Measurements from ENCODE around the gene BUB1.
A peak's percentile ranks its signal among the peaks of the same experiment; 100 is the strongest.

BUB1 gene

GRCh38 chr2:110718382-110718781 lies 40.5 kb upstream of the BUB1 start:
- ChIA-PET POLR2A (no interaction called here), CTCF (no interaction called here)
- DNase-seq, result no peak
- no peak overlapping the region for H3K27ac ChIP-seq (ENCODE audit: insufficient read depth in 1 of 2, low read depth in 1 of 2, low read length in 2 of 2, poor library complexity in 1 of 2, severe bottlenecking in 2 of 2)
- H3K4me3 ChIP-seq (ENCODE audit: control insufficient read depth in 1 of 7, extremely low read depth in 1 of 7, insufficient read depth in 4 of 7, low read depth in 2 of 7, low read length in 6 of 7), result no peak overlapping the region
- WGBS (ENCODE audit: insufficient coverage), result no CpG with 5 or more reads among the region's 2 CpGs
- no peaks in the 10 kb centered on the region for H3K36me3 ChIP-seq (ENCODE audit: control insufficient read depth in 4 of 4, insufficient read depth in 4 of 4, low read length in 3 of 4)
- H3K9me3 ChIP-seq (ENCODE audit: control extremely low read depth in 1 of 5, control insufficient read depth in 4 of 5, insufficient read depth in 2 of 5, low read depth in 1 of 5, low read length in 4 of 5), result no peaks in the 10 kb centered on the region
- peaks cover 0 to 2% (median 0%) of the 10 kb centered on the region in 5 experiments for H3K27me3 ChIP-seq (replicated peaks in 2 of 5; ENCODE audit: control insufficient read depth in 4 of 5, insufficient read depth in 5 of 5, low read length in 4 of 5)
- peaks cover 0 to 3% (median 0%) of the 10 kb centered on the region in 4 experiments for H3K4me1 ChIP-seq (ENCODE audit: control extremely low read depth in 1 of 4, control insufficient read depth in 4 of 4, insufficient read depth in 4 of 4, low read length in 3 of 4)

GRCh38 chr2:110717734-110718133 lies 39.9 kb upstream of the BUB1 start:
- WGBS (ENCODE audit: insufficient coverage), result 100% methylated on average over 2 of the region's 4 CpGs
- Histone ChIP-seq H3K27ac (ENCODE audit: insufficient read depth in 1 of 2, low read depth in 1 of 2, low read length in 2 of 2, poor library complexity in 1 of 2, severe bottlenecking in 2 of 2) (no peak overlapping the region), H3K4me3 (ENCODE audit: control insufficient read depth in 1 of 7, extremely low read depth in 1 of 7, insufficient read depth in 4 of 7, low read depth in 2 of 7, low read length in 6 of 7) (no peak overlapping the region), H3K9me3 (ENCODE audit: control extremely low read depth in 1 of 5, control insufficient read depth in 4 of 5, insufficient read depth in 2 of 5, low read depth in 1 of 5, low read length in 4 of 5) (no peaks in the 10 kb centered on the region), H3K27me3 (replicated peaks in 2 of 5; ENCODE audit: control insufficient read depth in 4 of 5, insufficient read depth in 5 of 5, low read length in 4 of 5) (peaks cover 0 to 2% (median 0%) of the 10 kb centered on the region in 5 experiments), H3K4me1 (ENCODE audit: control extremely low read depth in 1 of 4, control insufficient read depth in 4 of 4, insufficient read depth in 4 of 4, low read length in 3 of 4) (peaks cover 0 to 3% (median 0%) of the 10 kb centered on the region in 4 experiments), H3K36me3 (ENCODE audit: control insufficient read depth in 4 of 4, insufficient read depth in 4 of 4, low read length in 3 of 4) (no peaks in the 10 kb centered on the region)
- ChIA-PET CTCF (no interaction called here), POLR2A (no interaction called here)
- DNase-seq, result no peak

- no peaks in the 10 kb centered on the region for H3K36me3 ChIP-seq (ENCODE audit: control insufficient read depth in 4 of 4, insufficient read depth in 4 of 4, low read length in 3 of 4)
- CTCF ChIA-PET, result interaction anchor here (0.6 kb wide), 1 partner anchor 9 kb away, joined by 3 read pairs; no protein-coding TSS in a partner anchor
- DNase-seq, result no peak
- 83% methylated on average over 1 of the region's 3 CpGs for WGBS (ENCODE audit: insufficient coverage)
- no peaks in the 10 kb centered on the region for H3K27me3 ChIP-seq (replicated peaks in 2 of 5; ENCODE audit: control insufficient read depth in 4 of 5, insufficient read depth in 5 of 5, low read length in 4 of 5)
- peaks cover 0 to 3% (median 0%) of the 10 kb centered on the region in 4 experiments for H3K4me1 ChIP-seq (ENCODE audit: control extremely low read depth in 1 of 4, control insufficient read depth in 4 of 4, insufficient read depth in 4 of 4, low read length in 3 of 4)
- POLR2A ChIA-PET, result no interaction called here
- H3K9me3 ChIP-seq (ENCODE audit: control extremely low read depth in 1 of 5, control insufficient read depth in 4 of 5, insufficient read depth in 2 of 5, low read depth in 1 of 5, low read length in 4 of 5), result no peaks in the 10 kb centered on the region
- H3K4me3 ChIP-seq (ENCODE audit: control insufficient read depth in 1 of 7, extremely low read depth in 1 of 7, insufficient read depth in 4 of 7, low read depth in 2 of 7, low read length in 6 of 7), result no peak overlapping the region
- H3K27ac ChIP-seq (ENCODE audit: insufficient read depth in 1 of 2, low read depth in 1 of 2, low read length in 2 of 2, poor library complexity in 1 of 2, severe bottlenecking in 2 of 2), result no peak overlapping the region
Measured at GRCh38 chr2:110716959-110717645, 39.2 kb upstream of the BUB1 start.

GRCh38 chr2:110714452-110715224 lies 36.8 kb upstream of the BUB1 start:
- H3K27me3 ChIP-seq (replicated peaks in 2 of 5; ENCODE audit: control insufficient read depth in 4 of 5, insufficient read depth in 5 of 5, low read length in 4 of 5), result no peaks in the 10 kb centered on the region
- H3K36me3 ChIP-seq (ENCODE audit: control insufficient read depth in 4 of 4, insufficient read depth in 4 of 4, low read length in 3 of 4), result no peaks in the 10 kb centered on the region
- ChIA-PET CTCF (no interaction called here), POLR2A (no interaction called here)
- peaks cover 0 to 3% (median 0%) of the 10 kb centered on the region in 4 experiments for H3K4me1 ChIP-seq (ENCODE audit: control extremely low read depth in 1 of 4, control insufficient read depth in 4 of 4, insufficient read depth in 4 of 4, low read length in 3 of 4)
- 11% methylated on average over 4 of the region's 6 CpGs for WGBS (ENCODE audit: insufficient coverage)
- H3K9me3 ChIP-seq (ENCODE audit: control extremely low read depth in 1 of 5, control insufficient read depth in 4 of 5, insufficient read depth in 2 of 5, low read depth in 1 of 5, low read length in 4 of 5), result no peaks in the 10 kb centered on the region
- H3K27ac ChIP-seq (ENCODE audit: insufficient read depth in 1 of 2, low read depth in 1 of 2, low read length in 2 of 2, poor library complexity in 1 of 2, severe bottlenecking in 2 of 2), result no peak overlapping the region
- peak overlapping the region in 1 of 7 experiments; percentile 10 for H3K4me3 ChIP-seq (ENCODE audit: control insufficient read depth in 1 of 7, extremely low read depth in 1 of 7, insufficient read depth in 4 of 7, low read depth in 2 of 7, low read length in 6 of 7)
- peak in 2 of 3 donors; percentile 54 to 71 for DNase-seq

- CTCF ChIA-PET, result no interaction called here
- POLR2A ChIA-PET, result no interaction called here
- no peaks in the 10 kb centered on the region for H3K27me3 ChIP-seq (replicated peaks in 2 of 5; ENCODE audit: control insufficient read depth in 4 of 5, insufficient read depth in 5 of 5, low read length in 4 of 5)
Measured at GRCh38 chr2:110713513-110714362, 35.9 kb upstream of the BUB1 start.

GRCh38 chr2:110712737-110713136 lies 34.9 kb upstream of the BUB1 start:
- DNase-seq, result no peak
- no CpG with 5 or more reads among the region's 1 CpG for WGBS (ENCODE audit: insufficient coverage)
- ChIA-PET POLR2A (no interaction called here), CTCF (interaction anchor here (0.8 kb wide), 1 partner anchor 11 kb away, joined by 3 read pairs; no protein-coding TSS in a partner anchor)
- H3K27me3 ChIP-seq (replicated peaks in 2 of 5; ENCODE audit: control insufficient read depth in 4 of 5, insufficient read depth in 5 of 5, low read length in 4 of 5), result no peaks in the 10 kb centered on the region
- peaks cover 0 to 3% (median 1%) of the 10 kb centered on the region in 4 experiments for H3K4me1 ChIP-seq (ENCODE audit: control extremely low read depth in 1 of 4, control insufficient read depth in 4 of 4, insufficient read depth in 4 of 4, low read length in 3 of 4)
- no peaks in the 10 kb centered on the region for H3K36me3 ChIP-seq (ENCODE audit: control insufficient read depth in 4 of 4, insufficient read depth in 4 of 4, low read length in 3 of 4)
- H3K9me3 ChIP-seq (ENCODE audit: control extremely low read depth in 1 of 5, control insufficient read depth in 4 of 5, insufficient read depth in 2 of 5, low read depth in 1 of 5, low read length in 4 of 5), result no peaks in the 10 kb centered on the region
- no peak overlapping the region for H3K4me3 ChIP-seq (ENCODE audit: control insufficient read depth in 1 of 7, extremely low read depth in 1 of 7, insufficient read depth in 4 of 7, low read depth in 2 of 7, low read length in 6 of 7)
- H3K27ac ChIP-seq (ENCODE audit: insufficient read depth in 1 of 2, low read depth in 1 of 2, low read length in 2 of 2, poor library complexity in 1 of 2, severe bottlenecking in 2 of 2), result no peak overlapping the region

More at GRCh38 chr2:110713513-110714362, 35.9 kb upstream of the BUB1 start:
- Histone ChIP-seq H3K36me3 (ENCODE audit: control insufficient read depth in 4 of 4, insufficient read depth in 4 of 4, low read length in 3 of 4) (no peaks in the 10 kb centered on the region), H3K4me3 (ENCODE audit: control insufficient read depth in 1 of 7, extremely low read depth in 1 of 7, insufficient read depth in 4 of 7, low read depth in 2 of 7, low read length in 6 of 7) (no peak overlapping the region), H3K9me3 (ENCODE audit: control extremely low read depth in 1 of 5, control insufficient read depth in 4 of 5, insufficient read depth in 2 of 5, low read depth in 1 of 5, low read length in 4 of 5) (no peaks in the 10 kb centered on the region), H3K27ac (ENCODE audit: insufficient read depth in 1 of 2, low read depth in 1 of 2, low read length in 2 of 2, poor library complexity in 1 of 2, severe bottlenecking in 2 of 2) (no peak overlapping the region), H3K4me1 (ENCODE audit: control extremely low read depth in 1 of 4, control insufficient read depth in 4 of 4, insufficient read depth in 4 of 4, low read length in 3 of 4) (peaks cover 0 to 3% (median 1%) of the 10 kb centered on the region in 4 experiments)
- peak in 1 of 3 donors; percentile 14 for DNase-seq
- 100% methylated on average over 5 of the region's 6 CpGs for WGBS (ENCODE audit: insufficient coverage)
